GM12878 (cell line): ENCODE data around the gene CCDC186. TPM values are rescaled to one million over a fixed set of nuclear protein-coding genes. Genes with fewer than 3 reads are reported as not detected.
A peak's percentile ranks its signal among the peaks of the same experiment; 100 is the strongest.

Source experiments
- ATAC-seq: fragments of 200-7000 bp; cut with Tn5 transposase; 3 replicates; pipeline ENCODE4 v1.9.1; 2020; ENCODE audit warnings: mild to moderate bottlenecking, moderate library complexity
- BruUV-seq: library from RNA; stranded (reverse); fragments of 400-500 nt; replicated peaks from 2 replicates; lab custom pipeline; 2021; lab: Mats Ljungman, UMichigan
- CTCF ChIA-PET: fragments of 300-600 bp; sonication (Branson Sonifier 250); formaldehyde crosslinking; extraction: SDS; loops from one replicate; lab custom pipeline; 2021; ENCODE audit warnings: inconsistent platforms; lab: Yijun Ruan, JAX
- POLR2A ChIA-PET: fragments of 350-600 bp; formaldehyde crosslinking; extraction: SDS; loops from one replicate; lab custom pipeline; 2021; ENCODE audit warnings: inconsistent platforms; lab: Charles Lee
- RAD21 ChIA-PET: fragments of 300-600 bp; sonication (Branson Sonifier 250); formaldehyde crosslinking; loops from one replicate; lab custom pipeline; 2023; ENCODE audit warnings: antibody characterized with exemption; ENCODE audit not compliant: unreplicated experiment; lab: Charles Lee
- SMC1A ChIA-PET: fragments of 300-600 bp; sonication (Branson Sonifier 250); formaldehyde crosslinking; loops from one replicate; lab custom pipeline; 2023; ENCODE audit not compliant: unreplicated experiment, uncharacterized antibody; lab: Charles Lee
- DNase-seq: peaks from one replicate; pipeline ENCODE4 v3.0.0-alpha.2; 2011; ENCODE audit warnings: low read depth, low spot score
- FAIRE-seq: peaks from 3 replicates; lab custom pipeline; 2011; peaks lifted over from hg19 to GRCh38; lab: Jason Lieb, UNC
- H2AFZ ChIP-seq: 2 replicates; pipeline ENCODE4 v1.6.0; 2011; ENCODE audit warnings: low read depth, low read length, control low read depth; ENCODE audit not compliant: control insufficient read depth
- H3K27ac ChIP-seq: 2 replicates; pipeline ENCODE4 v1.5.1; 2011; ENCODE audit warnings: control low read depth; ENCODE audit not compliant: control insufficient read depth, insufficient read depth
- H3K27me3 ChIP-seq, 2 experiments: replicated peaks in 1 of 2; 2 replicates each; pipeline versions ENCODE4 v1.6.0 to v1.6.1; 2011; ENCODE audit warnings: low read length in 1 of 2; ENCODE audit not compliant: control insufficient read depth in 2 of 2, insufficient read depth in 2 of 2
- H3K36me3 ChIP-seq, 2 experiments: 2 replicates each; pipeline ENCODE4 v1.5.1; 2011; ENCODE audit warnings: low read length in 1 of 2; ENCODE audit not compliant: control insufficient read depth in 2 of 2, insufficient read depth in 2 of 2
- H3K4me1 ChIP-seq: 2 replicates; pipeline ENCODE4 v1.6.1; 2011; ENCODE audit warnings: mild to moderate bottlenecking, low read length, moderate library complexity, mixed read lengths; ENCODE audit not compliant: control insufficient read depth, insufficient read depth
- H3K4me2 ChIP-seq: 2 replicates; pipeline ENCODE4 v1.6.0; 2011; ENCODE audit warnings: control low read depth; ENCODE audit not compliant: control insufficient read depth, insufficient read depth
- H3K4me3 ChIP-seq: fragments of 200-600 bp; sonication (generic); 2 replicates; pipeline ENCODE4 v1.5.1; 2016
- H3K79me2 ChIP-seq: 2 replicates; pipeline ENCODE4 v1.6.0; 2011; ENCODE audit warnings: low read length; ENCODE audit not compliant: control insufficient read depth, insufficient read depth
- H3K9ac ChIP-seq: 2 replicates; pipeline ENCODE4 v1.8.0; 2011; ENCODE audit warnings: low read length, control low read depth, mixed read lengths; ENCODE audit not compliant: control insufficient read depth, insufficient read depth
- H3K9me3 ChIP-seq: replicated peaks from 3 replicates; pipeline ENCODE4 v1.5.1; 2011; ENCODE audit warnings: mild to moderate bottlenecking, low read length; ENCODE audit not compliant: control insufficient read depth, insufficient read depth
- H4K20me1 ChIP-seq: 2 replicates; pipeline ENCODE4 v1.6.0; 2011; ENCODE audit not compliant: control insufficient read depth, insufficient read depth
- E2F8 ChIP-seq: fragments of 450-650 bp; IDR thresholded peaks from 2 replicates; pipeline ENCODE4 v1.6.1; 2018; ENCODE audit warnings: mild to moderate bottlenecking, low read depth, moderate library complexity; ENCODE audit not compliant: partially characterized antibody
- HDAC6 ChIP-seq: fragments of 200-600 bp; sonication (generic); IDR thresholded peaks from one replicate; pipeline ENCODE4 v1.8.0; 2017; ENCODE audit warnings: antibody characterized with exemption; ENCODE audit not compliant: unreplicated experiment
- IKZF1 ChIP-seq: fragments of 450-650 bp; conservative IDR thresholded peaks from 2 replicates; pipeline ENCODE4 v1.6.1; 2017; ENCODE audit warnings: antibody characterized with exemption, mild to moderate bottlenecking
- IKZF2 ChIP-seq, 2 experiments: fragments of 450-650 bp; IDR thresholded peaks; 2 replicates each; pipeline ENCODE4 v1.6.1; 2017; ENCODE audit warnings: mild to moderate bottlenecking in 2 of 2, moderate library complexity in 2 of 2
- NBN ChIP-seq: fragments of 450-650 bp; IDR thresholded peaks from 2 replicates; pipeline ENCODE4 v1.6.1; 2016
- NR2F1 ChIP-seq: fragments of 450-650 bp; conservative IDR thresholded peaks from 2 replicates; pipeline ENCODE4 v1.6.1; 2017; ENCODE audit warnings: mild to moderate bottlenecking
- PKNOX1 ChIP-seq: fragments of 450-650 bp; IDR thresholded peaks from 2 replicates; pipeline ENCODE4 v1.6.1; 2016; ENCODE audit warnings: mild to moderate bottlenecking
- WGBS: methylation state at CpG from one replicate; pipeline ENCODE4 v1.1.6; 2016; ENCODE audit warnings: low lambda C conversion rate; ENCODE audit not compliant: insufficient replicate concordance, insufficient coverage; ENCODE audit errors: missing lambda C conversion rate; 5-methylcytosine and 5-hydroxymethylcytosine counted together
- in situ Hi-C: fragments of 300-500 bp; cut with MboI; formaldehyde crosslinking; loops from 9 replicates; pipeline ENCODE4 v1.14.3; 2018; ENCODE audit warnings: mixed read lengths
- intact Hi-C: fragments of 100-400 bp; cut with micrococcal nuclease; formaldehyde crosslinking; loops from one replicate; pipeline ENCODE4 v1.14.2; 2022; ENCODE audit not compliant: unreplicated experiment
- polyA plus RNA-seq, 11 experiments: library from polyadenylated mRNA; depleted of rRNA in 4 of 11; unstranded in 6 of 11; stranded (reverse) in 5 of 11; fragments of >200 nt; fragmentation: Nextera tagmentation in 4 of 11; fragmentation: Illumina TruSeq in 1 of 11; extraction: Ambion mirVana in 4 of 11; extraction: Trizol in 1 of 11; gene quantifications; 1 replicate in 1 of 11; 2 replicates in 10 of 11; pipeline versions ENCODE4 v1.2.1 to v1.2.3, GENCODE V29; 2011 to 2016; ENCODE audit warnings: inconsistent platforms in 2 of 11, missing spikeins in 2 of 11, low read depth in 1 of 11
- total RNA-seq, 4 experiments: library from RNA; depleted of rRNA in 3 of 4; stranded (reverse); fragments of >200 nt in 3 of 4; fragmentation: Illumina TruSeq in 1 of 4; extraction: Trizol in 1 of 4; gene quantifications; 2 replicates each; pipeline versions ENCODE4 v1.2.1 to v1.2.3, GENCODE V29; 2013 to 2021

CCDC186 gene
- total and polyA plus RNA-seq, 10 of the 15 experiments (the other 5 are each of a cell fraction or from before 2014, with no cell fraction given), result 3.5 to 13.1 (median 7.3) TPM

- DNase-seq, result no peak
- CTCF ChIA-PET, result interaction anchor here (1.1 kb wide), 1 partner anchor 50 kb away, joined by 3 read pairs; no protein-coding TSS in a partner anchor
- in situ Hi-C loops (no loop called here), intact Hi-C loops (no loop called here)
- Histone ChIP-seq H3K79me2 (no peaks in the 10 kb centered on the region), H3K36me3 (no peaks in the 10 kb centered on the region), H3K4me3 (no peak overlapping the region), H2AFZ (no peak overlapping the region), H3K4me1 (peaks cover 3% of the 10 kb centered on the region), H4K20me1 (no peaks in the 10 kb centered on the region), H3K9ac (no peak overlapping the region), H3K27ac (no peak overlapping the region), H3K9me3 (peaks cover 1% of the 10 kb centered on the region; the same call in 1 of the 3 replicates), H3K27me3 (no peaks in the 10 kb centered on the region), H3K4me2 (no peak overlapping the region)
- TF ChIP-seq NR2F1 (peak; percentile 61), PKNOX1 (peak; percentile 50; the same call in 1 of the 2 replicates), IKZF2 (IDR thresholded peaks at IDR 0.05) (peak in 1 of 2 experiments; percentile 15; a peak in 2 of 4 replicates), IKZF1 (peak; percentile 74), NBN (peak; percentile 40; the same call in 1 of the 2 replicates), E2F8 (no peak), HDAC6 (no peak)
- RAD21 ChIA-PET, result interaction anchor here (1.2 kb wide), 1 partner anchor 23 kb away, joined by 5 read pairs; no protein-coding TSS in a partner anchor
- SMC1A ChIA-PET, result interaction anchor here (2.2 to 2.3 kb wide), 2 partner anchors 53 to 95 kb away, joined by 6 to 7 read pairs; no protein-coding TSS in a partner anchor
- WGBS, result 78% methylated on average over 8 of the region's 9 CpGs
- no TSS peak for BruUV-seq
- FAIRE-seq, result no peak
- peak; percentile 88 for ATAC-seq
- POLR2A ChIA-PET, result no interaction called here
Observed at GRCh38 chr10:114077815-114078219, 96.2 kb downstream of the CCDC186 start.
